Mesenchymal stem cell (in vitro differentiated cells and primary cell): ENCODE data around the gene GRIK4.

ENCODE experiments used
- DNase-seq: peaks from one replicate; pipeline ENCODE4 v3.0.0-alpha.2; 2013
- H2AFZ ChIP-seq: one replicate; pipeline ENCODE4 v1.6.1; 2013; ENCODE audit warnings: low read depth, mild to moderate bottlenecking, control low read depth, inconsistent platforms, low read length, moderate library complexity
- H2AK5ac ChIP-seq: 2 replicates; pipeline ENCODE4 v1.6.1; 2013; ENCODE audit warnings: low read length, moderate library complexity, mild to moderate bottlenecking, inconsistent platforms; ENCODE audit not compliant: severe bottlenecking
- H2BK120ac ChIP-seq: one replicate; pipeline ENCODE4 v1.6.1; 2013; ENCODE audit warnings: low read depth, mild to moderate bottlenecking, inconsistent platforms, low read length, moderate library complexity
- H2BK12ac ChIP-seq, 2 experiments: one replicate each; pipeline ENCODE4 v1.6.1; 2013; ENCODE audit warnings: inconsistent platforms in 2 of 2, low read length in 2 of 2, mild to moderate bottlenecking in 2 of 2, moderate library complexity in 2 of 2, control low read depth in 1 of 2
- H2BK15ac ChIP-seq: one replicate; pipeline ENCODE4 v1.6.1; 2013; ENCODE audit warnings: mild to moderate bottlenecking, low read depth, inconsistent platforms; ENCODE audit not compliant: poor library complexity, severe bottlenecking
- H2BK5ac ChIP-seq: 2 replicates; pipeline ENCODE4 v1.6.1; 2013; ENCODE audit warnings: low read depth, mild to moderate bottlenecking, low read length, control low read depth, inconsistent platforms; ENCODE audit not compliant: poor library complexity, severe bottlenecking
- H3K14ac ChIP-seq, 2 experiments: one replicate each; pipeline ENCODE4 v1.6.1; 2013; ENCODE audit warnings: inconsistent platforms in 2 of 2, low read length in 2 of 2, control low read depth in 1 of 2, mild to moderate bottlenecking in 1 of 2, moderate library complexity in 1 of 2
- H3K18ac ChIP-seq, 2 experiments: one replicate each; pipeline ENCODE4 v1.6.1; 2013; ENCODE audit warnings: inconsistent platforms in 2 of 2, low read length in 2 of 2, control low read depth in 1 of 2, low read depth in 1 of 2, mild to moderate bottlenecking in 1 of 2
- H3K23ac ChIP-seq, 2 experiments: one replicate each; pipeline ENCODE4 v1.6.1; 2013; ENCODE audit warnings: inconsistent platforms in 2 of 2, low read length in 2 of 2, mild to moderate bottlenecking in 2 of 2, moderate library complexity in 2 of 2, control low read depth in 1 of 2
- H3K27ac ChIP-seq: 2 replicates; pipeline ENCODE4 v1.5.1; 2013; ENCODE audit warnings: mild to moderate bottlenecking, moderate library complexity, low read length, control low read depth, inconsistent platforms; ENCODE audit not compliant: poor library complexity, severe bottlenecking
- H3K27me3 ChIP-seq, 2 experiments: 2 replicates each; pipeline versions ENCODE4 v1.6.1 to v1.7.0; 2013; ENCODE audit warnings: low read length in 2 of 2, mild to moderate bottlenecking in 2 of 2, moderate library complexity in 2 of 2, control low read depth in 1 of 2, inconsistent platforms in 1 of 2; ENCODE audit not compliant: control insufficient read depth in 1 of 2, insufficient read depth in 1 of 2
- H3K36me3 ChIP-seq, 2 experiments: 2 replicates each; pipeline versions ENCODE4 v1.6.1 to v1.7.0; 2013; ENCODE audit warnings: low read length in 2 of 2, control low read depth in 1 of 2, inconsistent platforms in 1 of 2, low read depth in 1 of 2, mild to moderate bottlenecking in 1 of 2; ENCODE audit not compliant: insufficient read depth in 2 of 2, control insufficient read depth in 1 of 2
- H3K4ac ChIP-seq, 2 experiments: one replicate each; pipeline ENCODE4 v1.6.1; 2013; ENCODE audit warnings: inconsistent platforms in 2 of 2, low read length in 2 of 2, mild to moderate bottlenecking in 2 of 2, moderate library complexity in 2 of 2, control low read depth in 1 of 2, low read depth in 1 of 2
- H3K4me1 ChIP-seq: 2 replicates; pipeline ENCODE4 v1.6.1; 2013; ENCODE audit warnings: low read depth, low read length, control low read depth; ENCODE audit not compliant: control insufficient read depth, insufficient read depth
- H3K4me2 ChIP-seq: 2 replicates; pipeline ENCODE4 v1.6.1; 2013; ENCODE audit warnings: low read length, mild to moderate bottlenecking, inconsistent platforms; ENCODE audit not compliant: poor library complexity, severe bottlenecking
- H3K4me3 ChIP-seq, 2 experiments: 2 replicates each; pipeline versions ENCODE4 v1.5.1 to v1.7.0; 2013; ENCODE audit warnings: low read length in 2 of 2, mild to moderate bottlenecking in 2 of 2, control low read depth in 1 of 2, low read depth in 1 of 2; ENCODE audit not compliant: insufficient read depth in 1 of 2
- H3K79me1 ChIP-seq: replicated peaks from 2 replicates; pipeline ENCODE4 v1.6.1; 2013; ENCODE audit warnings: mild to moderate bottlenecking, control low read depth, low read length, inconsistent platforms; ENCODE audit not compliant: poor library complexity, severe bottlenecking
- H3K9ac ChIP-seq: 2 replicates; pipeline ENCODE4 v1.7.0; 2013; ENCODE audit warnings: mild to moderate bottlenecking, low read length, moderate library complexity
- H3K9me3 ChIP-seq: 2 replicates; pipeline ENCODE4 v1.7.0; 2013; ENCODE audit warnings: mild to moderate bottlenecking, low read length; ENCODE audit not compliant: control insufficient read depth
- H4K8ac ChIP-seq: one replicate; pipeline ENCODE4 v1.6.1; 2013; ENCODE audit warnings: inconsistent platforms, mild to moderate bottlenecking, low read length, moderate library complexity
- H4K91ac ChIP-seq: one replicate; pipeline ENCODE4 v1.6.1; 2013; ENCODE audit warnings: mild to moderate bottlenecking, low read length, inconsistent platforms
- WGBS: methylation state at CpG from one replicate; pipeline ENCODE4 v1.1.7; 2013; ENCODE audit warnings: mixed read lengths; 5-methylcytosine and 5-hydroxymethylcytosine counted together

The GRIK4 gene

DNA sequence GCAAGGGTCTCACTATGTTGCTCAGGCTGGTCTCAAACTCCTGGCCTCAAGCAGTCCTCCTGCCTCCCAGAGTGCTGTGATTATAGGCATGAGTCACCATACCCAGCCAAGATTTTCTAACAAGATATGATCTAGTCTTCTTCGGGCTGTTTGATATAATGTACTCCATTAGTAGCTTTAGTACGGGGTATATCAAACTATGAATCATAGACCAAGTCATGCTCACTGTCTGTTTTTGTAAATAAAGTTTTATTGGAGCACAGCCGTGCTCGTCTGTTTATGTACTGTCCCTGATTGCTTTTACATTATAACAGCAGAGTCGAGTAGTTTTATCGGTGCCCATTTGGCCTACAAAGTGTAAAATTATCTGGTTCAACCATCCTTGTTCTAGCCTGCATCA lies 43.9 kb upstream of the GRIK4 start:
- no peak overlapping the region for H4K91ac ChIP-seq
- H3K14ac ChIP-seq, result no peak overlapping the region
- no peak overlapping the region for H3K4me2 ChIP-seq
- H3K4ac ChIP-seq, result no peak overlapping the region
- H3K23ac ChIP-seq, result no peak overlapping the region
- 74% methylated on average over 6 of the region's 6 CpGs for WGBS
- no peak overlapping the region for H2BK15ac ChIP-seq
- H3K27ac ChIP-seq, result no peak overlapping the region
- no peak overlapping the region for H2BK5ac ChIP-seq
- no peaks in the 10 kb centered on the region for H3K9me3 ChIP-seq
- no peak overlapping the region for H3K4me3 ChIP-seq
- H2BK120ac ChIP-seq, result no peak overlapping the region
- H3K27me3 ChIP-seq, result no peaks in the 10 kb centered on the region
- no peak overlapping the region for H4K8ac ChIP-seq
- H2AK5ac ChIP-seq, result no peak overlapping the region
- H3K4me1 ChIP-seq, result no peaks in the 10 kb centered on the region
- peaks cover 14 to 86% of the 10 kb centered on the region in 2 experiments for H3K36me3 ChIP-seq
- H2BK12ac ChIP-seq, result no peak overlapping the region
- peaks cover 11% of the 10 kb centered on the region for H3K79me1 ChIP-seq
- no peak overlapping the region for H2AFZ ChIP-seq
- no peak overlapping the region for H3K9ac ChIP-seq
- DNase-seq, result no peak
- no peak overlapping the region for H3K18ac ChIP-seq

DNA sequence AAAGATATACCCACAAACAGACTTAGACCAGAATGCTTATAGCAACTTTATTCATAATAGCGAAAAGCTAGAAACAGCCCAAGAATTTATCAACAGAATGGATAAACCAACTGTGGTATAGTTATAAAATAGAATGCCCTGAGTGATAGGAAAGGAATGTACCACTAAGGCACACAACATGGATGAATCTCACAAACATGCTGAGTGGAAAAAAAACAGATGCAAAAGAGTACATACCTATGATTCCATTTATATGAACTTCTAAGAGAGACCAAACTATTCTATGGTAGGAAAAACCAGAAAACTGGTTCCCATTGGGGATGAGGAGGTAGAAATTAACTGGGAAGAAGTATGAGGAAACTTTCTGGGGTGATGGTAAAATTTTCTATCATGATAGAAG lies 40.4 kb upstream of the GRIK4 start:
- no peak overlapping the region for H2AFZ ChIP-seq
- H3K27ac ChIP-seq, result peak overlapping the region; percentile 89
- H3K14ac ChIP-seq, result no peak overlapping the region
- H3K4me2 ChIP-seq, result no peak overlapping the region
- H3K18ac ChIP-seq, result no peak overlapping the region
- H3K23ac ChIP-seq, result no peak overlapping the region
- no peak overlapping the region for H2AK5ac ChIP-seq
- DNase-seq, result peak; percentile 74
- no peak overlapping the region for H3K4ac ChIP-seq
- H2BK12ac ChIP-seq, result no peak overlapping the region
- peaks cover 17% of the 10 kb centered on the region for H3K79me1 ChIP-seq
- H2BK15ac ChIP-seq, result no peak overlapping the region
- H2BK5ac ChIP-seq, result no peak overlapping the region
- H3K27me3 ChIP-seq, result no peaks in the 10 kb centered on the region
- H3K9me3 ChIP-seq, result no peaks in the 10 kb centered on the region
- peaks cover 15 to 92% of the 10 kb centered on the region in 2 experiments for H3K36me3 ChIP-seq
- H3K9ac ChIP-seq, result no peak overlapping the region
- no CpG with 5 or more reads among the region's 1 CpG for WGBS
- H4K8ac ChIP-seq, result no peak overlapping the region
- H2BK120ac ChIP-seq, result no peak overlapping the region
- H4K91ac ChIP-seq, result no peak overlapping the region
- no peak overlapping the region for H3K4me3 ChIP-seq
- no peaks in the 10 kb centered on the region for H3K4me1 ChIP-seq

DNA sequence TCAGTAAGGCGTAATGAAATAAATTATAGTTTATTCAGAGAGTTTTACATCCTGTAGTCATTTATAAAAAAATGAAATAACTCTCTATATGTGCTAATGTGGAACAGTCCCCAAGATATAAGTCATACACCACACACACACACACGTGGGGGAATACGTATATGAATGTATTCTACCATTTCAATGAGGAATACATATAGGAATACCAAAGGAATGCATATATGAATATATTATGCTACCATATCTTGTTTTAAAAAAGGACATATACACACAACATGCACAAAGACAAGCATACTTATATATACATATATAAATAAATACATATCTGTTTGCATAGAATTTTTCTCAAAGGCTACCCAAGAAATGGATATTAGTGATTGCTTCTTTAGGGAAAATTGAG lies 39.6 kb upstream of the GRIK4 start:
- Histone ChIP-seq H2BK15ac (no peak overlapping the region), H3K9me3 (no peaks in the 10 kb centered on the region), H3K9ac (no peak overlapping the region), H3K4me2 (no peak overlapping the region), H3K4me3 (no peak overlapping the region), H2AK5ac (no peak overlapping the region), H4K8ac (no peak overlapping the region), H3K27ac (no peak overlapping the region), H3K27me3 (no peaks in the 10 kb centered on the region), H3K18ac (no peak overlapping the region), H3K4ac (no peak overlapping the region), H4K91ac (no peak overlapping the region), H3K14ac (no peak overlapping the region), H3K79me1 (peaks cover 17% of the 10 kb centered on the region), H3K23ac (no peak overlapping the region), H2BK12ac (no peak overlapping the region), H2BK5ac (no peak overlapping the region), H2AFZ (no peak overlapping the region), H2BK120ac (no peak overlapping the region), H3K4me1 (no peaks in the 10 kb centered on the region), H3K36me3 (peaks cover 16 to 92% of the 10 kb centered on the region in 2 experiments)
- WGBS, result no CpG with 5 or more reads among the region's 3 CpGs
- DNase-seq, result no peak

DNA sequence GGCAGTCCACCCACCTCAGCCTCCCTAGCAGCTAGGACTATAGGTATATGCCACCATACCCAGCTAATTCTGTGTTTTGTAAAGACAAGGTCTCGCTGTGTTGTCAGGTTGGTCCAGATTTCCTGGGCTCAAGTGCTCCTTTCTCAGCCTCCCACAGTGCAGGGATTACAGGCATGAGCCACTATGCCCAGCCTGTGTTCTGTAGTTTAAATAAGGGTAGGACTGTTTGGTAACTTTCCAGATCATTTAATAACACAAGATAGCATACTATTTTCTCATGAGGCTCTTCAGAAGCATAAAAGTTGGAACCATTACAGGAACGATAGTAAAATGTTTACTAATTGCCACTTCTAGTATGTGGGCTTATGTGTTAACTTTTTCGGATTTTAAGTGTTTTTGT lies 38.0 kb upstream of the GRIK4 start:
- H2BK15ac ChIP-seq, result no peak overlapping the region
- DNase-seq, result no peak
- no peaks in the 10 kb centered on the region for H3K9me3 ChIP-seq
- no peak overlapping the region for H3K9ac ChIP-seq
- no peak overlapping the region for H2AK5ac ChIP-seq
- peak overlapping the region in 1 of 2 experiments; percentile 40 for H3K18ac ChIP-seq
- peak overlapping the region in 1 of 2 experiments; percentile 24 for H3K23ac ChIP-seq
- H3K27ac ChIP-seq, result no peak overlapping the region
- no peak overlapping the region for H3K4me2 ChIP-seq
- no peak overlapping the region for H2AFZ ChIP-seq
- no peak overlapping the region for H4K91ac ChIP-seq
- H3K4me3 ChIP-seq, result no peak overlapping the region
- peaks cover 17% of the 10 kb centered on the region for H3K79me1 ChIP-seq
- H3K14ac ChIP-seq, result no peak overlapping the region
- no peaks in the 10 kb centered on the region for H3K27me3 ChIP-seq
- H2BK5ac ChIP-seq, result no peak overlapping the region
- WGBS, result 97% methylated on average over 3 of the region's 3 CpGs
- H4K8ac ChIP-seq, result no peak overlapping the region
- H2BK120ac ChIP-seq, result no peak overlapping the region
- peaks cover 19 to 92% of the 10 kb centered on the region in 2 experiments for H3K36me3 ChIP-seq
- H3K4me1 ChIP-seq, result no peaks in the 10 kb centered on the region
- H3K4ac ChIP-seq, result no peak overlapping the region
- H2BK12ac ChIP-seq, result no peak overlapping the region
